Activated CD4-positive, alpha-beta T cell treated with anti-CD3 and anti-CD28 coated beads, Interleukin-2, amount 50 U/mL, for 24 hours (primary cell): ENCODE data around the gene PVALEF.

Experiments used
- DNase-seq, 2 donors: peaks; one replicate each; pipeline ENCODE4 v3.0.0-alpha.2; 2020; ENCODE audit warnings: low read depth in 1 of 2, low spot score in 1 of 2

The PVALEF gene

DNA sequence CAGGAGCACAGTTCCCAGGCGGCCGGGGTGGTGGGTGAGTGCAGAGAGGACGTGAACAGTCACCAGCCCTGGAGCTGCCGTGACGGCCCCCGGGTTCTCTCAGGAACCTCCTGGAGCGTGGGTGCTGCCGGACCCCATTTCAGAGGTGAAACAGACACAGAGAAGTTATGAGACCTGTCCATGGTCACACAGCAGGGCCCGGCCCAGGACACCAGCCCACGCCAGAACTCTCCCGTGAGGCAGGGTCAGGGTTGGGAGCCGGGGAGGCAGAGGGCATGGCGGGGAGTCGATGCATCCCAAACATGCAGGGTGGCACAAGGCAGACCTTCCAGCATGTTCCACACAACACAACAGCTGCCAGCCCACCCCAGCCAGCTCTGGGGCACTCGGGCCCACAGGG lies 3.8 kb upstream of the PVALEF start:
- DNase-seq: no peak

DNA sequence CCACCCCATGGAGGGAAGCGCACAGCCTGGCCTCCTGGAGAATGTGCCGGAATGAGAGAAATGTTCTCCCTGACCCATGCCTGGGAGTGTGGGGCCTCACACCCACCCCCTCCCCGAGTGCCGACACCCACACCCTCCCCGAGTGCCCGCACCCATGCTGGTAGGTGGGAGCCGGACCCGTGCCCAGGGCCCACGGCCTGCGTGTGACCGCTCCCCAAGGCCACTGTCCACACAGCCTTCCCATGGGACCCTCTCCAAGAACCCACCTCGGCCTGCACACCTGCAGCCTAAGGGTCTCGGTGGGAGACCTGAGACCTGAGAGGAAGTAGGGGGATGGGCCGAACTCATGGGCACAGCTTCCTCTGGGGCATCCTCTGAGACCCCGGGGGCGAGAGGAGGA lies 3.3 kb upstream of the PVALEF start:
- DNase-seq: no peak

DNA sequence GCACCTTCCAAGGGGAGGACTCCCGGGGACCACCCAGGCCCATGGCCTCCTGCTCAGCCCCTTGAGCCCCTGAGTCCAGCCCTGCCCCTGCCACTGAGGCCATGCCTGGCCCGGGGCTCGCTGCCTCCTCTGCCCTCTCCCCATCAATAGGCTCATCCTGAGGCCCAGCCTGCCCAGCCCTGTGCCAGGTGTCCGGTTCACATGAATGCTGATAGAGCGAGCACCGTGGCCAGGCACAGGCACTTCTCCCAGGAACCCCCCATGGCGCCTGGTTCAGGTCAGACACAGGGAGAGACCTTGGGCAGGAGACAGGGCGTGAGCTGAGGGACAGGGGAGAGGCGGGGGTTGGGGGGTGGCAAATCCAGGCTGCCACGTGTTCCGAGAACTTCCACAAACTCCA lies 2.8 kb upstream of the PVALEF start:
- no peak for DNase-seq

DNA sequence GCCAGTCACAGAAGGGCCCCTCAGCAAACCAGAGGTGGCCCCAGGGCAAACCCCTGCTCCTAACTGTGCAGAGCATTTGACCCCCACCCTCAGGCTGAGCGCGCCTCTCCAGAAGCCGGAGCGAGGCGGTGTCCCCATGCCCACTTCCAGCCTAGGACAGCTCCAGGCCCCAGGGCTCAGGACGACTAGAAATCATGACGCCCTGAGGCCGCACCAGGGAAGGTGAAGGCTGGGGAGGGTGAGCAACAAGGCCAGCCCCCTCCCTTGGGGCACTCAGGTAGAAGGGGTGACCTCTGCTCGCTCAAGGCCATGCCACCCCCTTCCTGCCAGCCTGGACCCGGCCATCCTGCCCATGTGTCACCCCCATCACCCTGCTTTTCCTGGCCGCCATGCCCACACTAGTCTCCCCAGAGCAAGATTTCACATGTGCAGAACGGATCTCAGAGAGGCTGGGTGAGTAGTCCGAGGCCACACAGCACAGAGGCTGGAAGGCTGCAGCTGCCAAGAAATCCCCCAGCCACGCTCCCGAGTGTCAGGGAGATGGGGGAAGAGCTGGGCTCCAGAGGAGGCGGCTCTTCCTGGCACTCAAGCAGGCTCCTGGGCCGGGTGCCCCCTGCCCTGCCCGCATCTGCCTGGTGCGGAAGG lies 2.1 kb upstream of the PVALEF start:
- no peak for DNase-seq

DNA sequence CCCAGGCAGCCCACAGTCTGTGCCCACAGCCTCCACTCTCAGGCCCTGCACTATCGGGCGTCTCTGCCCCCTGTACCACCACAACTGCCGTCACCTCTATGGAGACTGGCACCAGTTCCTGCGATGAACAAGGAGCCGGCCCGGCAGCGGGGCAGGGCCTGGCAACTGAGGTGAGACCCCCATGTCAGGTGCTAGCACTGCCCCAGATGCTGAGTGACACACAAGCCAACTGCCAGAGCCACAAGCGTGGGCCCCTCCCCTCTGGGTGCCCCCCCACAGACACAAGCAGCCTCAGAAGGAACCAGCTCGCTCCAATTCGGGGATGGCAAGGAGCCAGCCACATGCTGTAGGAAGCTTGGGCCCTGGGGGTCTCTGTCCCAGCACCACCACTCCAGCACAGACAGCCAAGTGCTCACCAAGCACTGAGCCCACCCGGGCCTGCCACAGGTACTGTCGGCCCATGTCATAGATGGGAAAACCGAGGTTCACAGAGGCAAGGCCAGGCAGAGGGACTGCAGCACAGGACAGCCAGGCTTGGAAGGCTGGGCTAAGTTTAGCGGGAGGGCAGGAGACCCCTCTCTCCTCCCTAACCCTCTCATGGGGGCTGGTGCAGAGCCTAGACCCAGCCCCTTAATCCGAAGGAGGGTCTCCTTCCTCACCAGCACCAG lies 1.5 kb upstream of the PVALEF start:
- no peak for DNase-seq

DNA sequence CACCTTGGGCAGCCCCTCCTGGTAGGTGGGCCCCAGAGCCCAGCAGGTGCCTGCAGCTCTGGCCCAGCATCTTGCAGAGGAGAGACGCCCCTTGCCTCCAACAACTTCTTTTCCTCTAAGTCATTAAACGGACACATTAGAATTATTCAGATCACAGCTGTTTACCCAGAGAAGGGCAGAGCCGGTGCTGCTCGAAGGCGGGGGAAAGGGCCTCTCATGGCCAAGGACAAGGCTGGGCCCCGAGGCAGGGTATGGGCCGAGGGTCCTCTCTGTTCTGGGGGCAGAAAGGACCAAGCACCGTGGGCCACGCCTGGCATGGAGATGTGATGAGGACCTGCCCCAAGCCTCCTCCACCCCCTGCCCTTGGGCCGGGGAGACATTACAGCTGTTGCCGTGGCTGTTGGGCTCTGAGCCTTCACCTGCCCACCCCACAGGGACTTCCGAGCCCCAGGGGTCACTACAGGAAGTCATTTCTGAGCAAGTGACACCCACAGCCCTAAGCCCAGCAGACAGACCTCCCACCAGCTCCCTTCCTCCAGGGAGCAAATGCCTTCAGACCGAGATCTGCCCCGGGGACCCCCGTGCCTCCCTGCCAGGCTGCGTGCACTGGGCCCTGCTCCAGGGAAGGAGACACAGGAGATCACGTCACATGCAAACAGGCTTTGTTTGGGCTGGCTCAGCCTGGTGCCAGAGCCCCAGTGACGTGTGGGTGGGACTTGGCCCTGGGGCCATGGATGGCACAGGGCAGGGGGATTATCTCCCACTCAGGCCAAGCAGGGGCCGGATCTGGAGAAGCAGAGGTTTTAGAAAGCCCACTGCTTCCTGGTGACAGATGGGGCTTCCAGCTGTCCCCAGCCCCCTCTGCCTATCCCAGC lies 699 bp upstream of the PVALEF start:
- DNase-seq: no peak

DNA sequence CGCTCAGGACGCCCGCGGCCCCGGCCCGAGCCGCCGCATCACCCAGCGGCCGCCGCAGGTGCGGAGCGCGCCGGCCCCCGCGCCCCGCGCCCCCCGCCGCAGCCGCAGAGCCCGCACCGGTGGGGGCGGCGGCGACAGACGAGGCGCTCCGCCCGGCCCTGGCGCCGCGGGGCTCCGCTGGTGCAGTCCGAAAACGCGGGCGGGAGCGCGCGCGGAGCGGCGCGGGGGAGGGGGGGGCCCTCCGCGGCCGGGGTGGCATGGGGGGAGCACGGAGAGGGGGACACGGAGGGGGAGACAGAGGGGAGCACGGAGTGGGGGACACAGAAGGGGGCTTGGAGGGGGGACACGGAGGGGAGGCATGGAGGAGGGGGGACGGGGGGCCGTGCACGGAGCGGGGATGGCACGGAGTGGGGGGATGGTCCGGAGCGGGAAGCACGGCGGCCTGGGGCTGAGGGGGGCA lies 756 bp downstream of the PVALEF start, which contains the start of gene AATK:
Gene AATK, minus strand, starts transcription at position 189 of the 460 bp plus-strand sequence. CDS start 229 bp downstream, outside the sequence.
- no peak for DNase-seq

DNA sequence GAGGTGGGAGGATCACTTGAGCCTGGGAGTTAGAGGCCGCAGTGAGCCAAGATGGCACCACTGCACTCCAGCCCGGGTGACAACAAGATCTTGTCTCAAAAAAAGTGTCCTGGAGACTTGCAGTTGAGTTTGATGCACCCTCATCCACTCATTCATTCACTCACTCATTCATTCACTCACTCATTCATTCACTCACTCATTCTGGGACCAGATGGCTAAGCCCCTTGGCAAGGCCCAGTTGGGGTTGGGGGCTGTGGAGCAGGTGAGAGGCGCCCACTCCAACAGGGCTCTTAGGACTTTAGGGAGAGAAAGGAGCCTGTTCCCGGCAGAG lies 1.9 kb downstream of the PVALEF start:
- DNase-seq: no peak

DNA sequence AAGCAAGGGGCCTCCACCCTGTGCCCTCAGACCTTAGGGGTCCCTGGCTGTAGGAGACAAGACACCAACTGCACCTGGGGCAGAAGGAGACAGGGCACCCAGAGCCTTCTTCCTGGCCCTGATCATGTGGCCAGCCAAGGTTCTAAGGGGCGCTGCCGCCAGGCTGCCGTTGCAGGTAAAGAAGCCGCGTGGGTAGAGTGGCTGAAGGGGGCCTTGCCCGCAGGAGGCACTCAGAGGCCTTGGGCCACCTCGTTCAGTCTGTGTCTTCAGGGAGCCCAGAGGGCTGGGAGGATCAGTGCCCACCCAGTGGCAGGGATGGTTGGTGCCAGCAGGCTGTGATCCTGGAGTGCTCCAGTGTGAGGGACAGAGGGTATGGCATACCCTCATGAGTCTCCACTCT lies 2.3 kb downstream of the PVALEF start:
- no peak for DNase-seq

DNA sequence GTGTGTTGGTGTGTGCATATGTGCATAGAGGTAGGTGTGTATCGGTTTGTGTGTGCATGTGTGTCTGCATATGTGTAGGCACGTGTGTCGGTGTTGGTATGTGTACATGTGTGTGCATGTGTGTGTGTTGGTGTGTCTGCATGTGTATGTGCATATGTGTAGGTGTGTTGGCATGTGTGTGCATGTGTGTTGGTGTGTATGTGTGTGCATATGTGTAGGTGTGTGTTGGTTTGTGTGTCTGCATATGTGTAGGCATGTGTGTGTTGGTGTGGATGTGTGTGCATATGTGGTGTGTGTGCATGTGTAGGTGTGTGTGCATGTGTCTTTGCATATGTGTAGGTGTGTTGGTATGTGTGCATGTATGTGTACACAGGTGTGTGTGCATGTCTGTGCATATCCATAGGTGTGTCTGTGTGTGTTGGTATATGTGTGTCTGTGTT lies 4.6 kb downstream of the PVALEF start:
- DNase-seq: no peak

DNA sequence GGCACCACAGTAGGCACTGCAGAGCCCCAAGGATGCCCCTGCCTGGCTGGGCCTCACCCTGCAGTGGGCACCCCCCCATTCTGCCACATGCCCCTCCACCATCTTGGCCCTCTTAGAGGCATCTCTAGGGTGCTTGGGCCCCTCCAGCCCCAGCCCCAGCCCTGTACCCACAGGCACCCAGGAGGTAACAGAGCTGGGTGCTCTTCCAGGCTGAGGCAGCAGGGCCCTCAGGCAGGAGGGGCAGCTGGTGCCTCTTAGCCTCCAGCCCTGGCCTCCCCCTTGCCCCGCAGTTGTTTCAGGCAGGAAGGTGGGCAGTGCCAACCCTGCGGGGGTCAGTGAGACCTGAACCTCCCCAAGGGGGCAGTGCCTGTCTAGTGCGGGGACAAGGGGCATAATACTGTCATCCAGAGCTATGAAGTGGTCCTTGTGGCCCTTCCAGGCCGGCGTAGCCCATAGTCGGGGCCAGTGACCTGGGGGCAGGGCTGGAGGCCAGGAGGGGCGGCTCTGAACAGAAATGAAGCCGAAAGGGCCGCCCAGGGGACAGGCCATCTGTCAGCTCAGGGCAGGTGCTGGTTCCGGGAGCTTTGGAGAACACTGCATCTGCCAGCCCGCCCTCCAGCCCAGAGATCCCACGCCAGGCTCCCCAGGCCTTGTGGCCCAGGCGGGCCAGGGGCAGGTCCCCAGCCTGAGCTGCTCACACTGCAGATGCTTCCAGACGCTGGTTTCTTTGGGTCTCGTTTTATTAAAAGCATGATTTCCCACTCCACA lies 5.6 kb downstream of the PVALEF start:
- DNase-seq: no peak

DNA sequence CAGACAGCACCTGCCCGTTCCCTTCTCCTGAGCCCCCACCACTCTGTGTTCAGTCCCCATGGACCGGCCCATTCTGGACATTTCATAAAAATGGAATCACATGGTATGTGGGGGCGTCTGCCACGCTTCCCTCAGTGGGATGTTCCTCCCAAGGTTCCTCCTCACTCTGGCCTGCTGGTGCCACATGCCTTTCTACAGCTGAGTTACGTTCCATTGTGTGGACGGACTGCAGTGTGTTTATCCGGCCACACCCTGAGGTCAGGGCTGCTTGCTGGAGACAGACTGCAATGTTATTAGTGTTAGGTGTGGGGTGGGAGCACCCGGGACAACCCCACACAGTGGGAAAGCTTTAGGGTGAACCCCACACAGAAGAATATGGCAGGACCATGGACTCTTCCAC lies 6.6 kb downstream of the PVALEF start:
- DNase-seq: no peak

DNA sequence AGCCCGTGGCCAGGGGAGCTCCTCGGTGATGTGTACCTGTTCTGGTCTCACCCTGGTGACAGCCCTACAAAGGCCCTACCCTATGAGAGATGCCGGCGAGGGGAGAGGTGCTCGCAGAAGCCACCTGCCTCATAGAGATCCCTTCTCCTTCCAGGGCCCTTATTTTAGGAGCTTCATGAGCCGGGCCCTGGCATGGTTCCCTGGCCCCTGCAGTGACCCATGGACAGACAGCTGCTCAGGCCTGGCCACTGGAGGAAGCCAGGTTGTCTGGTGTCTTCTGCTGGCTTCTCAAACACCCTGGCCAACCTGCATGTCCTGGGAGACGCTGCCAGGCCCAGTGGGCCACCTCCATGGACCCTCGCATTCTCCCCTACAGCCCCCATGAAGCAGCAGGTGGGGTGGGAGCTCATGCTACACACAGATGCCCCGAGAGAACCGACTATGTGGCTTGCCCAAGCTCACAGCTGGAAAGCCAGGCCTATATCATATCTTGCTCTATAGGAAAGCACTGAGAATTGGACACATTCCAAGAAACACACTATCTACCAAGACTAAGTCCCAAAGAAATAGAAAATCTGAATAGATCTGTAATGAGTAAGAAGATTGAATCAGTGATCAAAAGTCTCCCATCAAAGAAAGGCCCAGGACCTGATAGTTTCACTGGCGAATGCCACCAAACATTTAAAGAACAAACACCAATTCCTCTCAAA lies 7.9 kb downstream of the PVALEF start:
- DNase-seq: no peak

DNA sequence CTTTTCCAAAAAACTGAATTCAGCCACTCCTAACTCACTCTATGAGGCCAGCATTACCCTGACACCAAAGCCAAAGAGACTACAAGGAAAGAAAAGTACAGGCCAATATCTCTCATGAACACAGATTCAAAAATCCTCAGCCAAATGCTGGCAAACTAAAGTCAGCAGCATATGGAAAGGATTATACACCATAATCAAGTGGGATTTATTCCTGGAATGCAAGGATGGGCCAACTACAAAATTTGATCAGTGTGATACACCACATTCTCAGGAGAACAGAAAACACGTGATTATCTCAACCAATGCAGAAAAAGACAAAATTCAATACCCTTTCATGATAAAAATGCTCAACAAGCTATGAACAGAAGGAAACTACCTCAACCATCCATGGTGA lies 8.5 kb downstream of the PVALEF start:
- no peak for DNase-seq

DNA sequence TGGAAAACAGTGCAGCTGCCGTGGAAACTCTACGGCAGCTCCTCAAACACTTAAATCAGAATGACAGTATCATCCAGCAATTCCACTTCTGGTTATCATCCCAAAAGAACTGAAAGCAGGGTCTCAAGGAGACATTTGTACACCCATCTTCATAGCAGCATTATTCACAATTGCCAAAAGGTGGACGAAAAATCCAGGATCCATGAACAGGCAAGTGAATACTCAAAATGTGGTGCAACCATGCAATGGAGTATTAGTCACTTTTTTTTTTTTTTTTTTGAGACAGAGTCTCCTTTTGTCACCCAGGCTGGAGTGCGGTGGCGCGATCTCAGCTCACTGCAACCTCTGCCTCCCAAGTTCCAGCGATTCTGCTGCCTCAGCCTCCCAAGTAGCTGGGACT lies 11.4 kb downstream of the PVALEF start:
- no peak for DNase-seq

DNA sequence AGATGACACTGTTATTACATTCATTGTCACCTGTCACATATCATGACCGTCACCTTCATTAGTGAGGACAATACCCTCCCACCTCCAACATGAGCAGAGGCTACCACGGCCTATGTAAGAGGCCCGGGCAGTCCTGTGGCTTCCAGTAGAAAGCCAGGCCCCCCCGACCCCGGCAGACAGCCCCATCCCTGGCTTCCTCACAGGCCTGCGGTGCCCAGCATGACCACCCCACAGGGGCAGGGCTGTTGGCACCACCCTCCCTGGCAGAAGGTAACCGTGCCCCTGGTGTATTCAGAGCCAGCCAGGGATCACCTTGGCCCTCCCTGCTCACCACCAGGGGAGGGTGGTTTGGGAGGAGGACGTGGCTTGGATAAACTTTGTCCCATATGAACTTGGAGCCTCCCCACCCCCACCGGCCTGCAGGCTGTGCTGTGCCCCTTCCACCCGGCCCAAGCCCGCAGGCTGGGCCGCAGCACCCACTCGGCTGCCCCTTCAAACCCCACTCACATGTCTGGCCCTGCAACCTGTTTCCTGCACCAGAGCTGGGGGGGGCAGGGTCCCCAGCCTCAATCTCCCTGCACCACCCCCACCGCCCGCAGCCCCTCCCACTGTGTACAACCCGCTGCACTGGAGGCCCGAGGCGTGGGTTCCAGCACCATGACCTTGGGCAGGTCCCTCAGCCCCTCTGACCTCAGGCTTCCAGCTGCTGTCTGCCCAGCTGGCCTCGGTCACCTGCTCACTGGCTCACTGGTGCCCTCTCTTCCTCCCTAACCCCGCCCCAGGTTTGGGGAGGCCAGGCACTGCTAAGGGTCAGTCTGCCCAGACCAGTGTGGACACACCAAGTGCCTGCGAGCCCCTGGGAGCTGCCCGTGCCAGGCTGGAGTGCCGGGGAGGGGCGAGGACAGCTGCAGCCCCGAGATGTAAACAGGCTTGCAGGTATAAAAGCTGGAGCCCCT lies 13.1 kb downstream of the PVALEF start:
- no peak for DNase-seq

DNA sequence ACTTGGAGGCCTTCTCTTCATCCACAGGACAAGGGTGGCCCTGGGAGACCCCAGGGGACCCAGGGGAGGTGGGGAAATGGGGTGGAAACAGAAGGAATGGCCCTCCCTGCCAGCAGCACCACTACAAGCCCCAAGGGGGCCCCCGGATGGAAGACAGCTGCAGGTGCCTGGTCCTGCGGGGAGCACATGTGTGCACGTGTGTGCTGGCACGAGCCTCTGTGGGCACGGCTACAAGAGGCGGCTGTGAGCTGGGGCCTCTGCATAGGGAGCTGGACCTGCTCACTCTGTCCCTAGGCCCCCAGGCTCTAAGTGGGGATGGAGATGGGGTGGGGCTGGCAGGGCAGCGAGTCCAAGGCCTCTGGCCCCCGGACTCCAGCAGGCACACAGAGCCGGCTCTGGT lies 13.9 kb downstream of the PVALEF start:
- DNase-seq: no peak

DNA sequence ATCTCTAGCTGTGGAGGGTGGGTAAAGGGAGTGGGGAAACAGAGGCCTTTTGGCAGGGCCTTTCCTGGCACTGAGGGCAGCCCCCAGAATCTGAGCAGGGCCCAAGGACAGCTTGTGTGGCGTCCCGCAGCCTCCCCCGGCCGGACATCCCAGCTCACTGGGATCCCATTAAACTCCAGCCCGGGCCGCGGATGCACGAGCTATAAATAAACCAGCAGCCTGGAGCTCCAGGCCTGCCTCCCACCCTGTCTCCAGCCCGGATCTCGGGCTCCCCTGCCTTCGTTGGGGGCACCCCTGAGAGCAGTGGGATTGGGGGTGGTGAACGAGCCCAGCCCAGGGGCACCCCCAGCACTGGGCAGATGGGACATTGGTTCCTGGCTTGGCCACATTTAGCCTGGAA lies 14.6 kb downstream of the PVALEF start:
- no peak for DNase-seq
